Stromal cell of bone marrow (primary cell): ENCODE measurements around the gene CCDC73.
"Not testable (repeated sequence)": the region's sequence is repeated elsewhere in the genome, so short reads cannot be mapped to it uniquely, and the experiment has no call there.

Experiments
- DNase-seq: peaks from one replicate; pipeline ENCODE4 v3.0.0-alpha.2; 2012; ENCODE audit warnings: low read depth

CCDC73 gene

DNA sequence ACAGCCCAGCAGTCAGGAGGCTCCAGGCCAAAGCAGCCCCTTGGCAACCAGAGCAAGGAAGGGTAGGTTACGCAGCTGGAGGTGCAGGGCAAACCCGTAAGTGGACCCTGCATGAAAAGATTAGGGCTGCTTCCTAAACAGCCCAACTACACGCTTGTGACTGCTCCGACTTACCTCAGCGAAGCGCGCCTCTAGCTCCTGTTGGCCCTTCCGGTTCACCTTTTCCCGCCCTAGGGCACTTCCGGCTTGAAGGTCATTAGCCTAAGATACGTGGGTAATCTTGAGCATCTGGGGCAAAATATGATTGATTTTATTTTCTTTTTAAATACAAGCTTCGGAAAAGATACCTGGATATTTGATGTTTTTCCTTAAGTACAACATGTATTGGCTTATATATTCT is at the start of gene CCDC73:
Gene CCDC73, minus strand, starts transcription at position 224 of the 400 bp plus-strand sequence. CDS start 34,419 bp downstream, outside the sequence.
- DNase-seq: no peak

DNA sequence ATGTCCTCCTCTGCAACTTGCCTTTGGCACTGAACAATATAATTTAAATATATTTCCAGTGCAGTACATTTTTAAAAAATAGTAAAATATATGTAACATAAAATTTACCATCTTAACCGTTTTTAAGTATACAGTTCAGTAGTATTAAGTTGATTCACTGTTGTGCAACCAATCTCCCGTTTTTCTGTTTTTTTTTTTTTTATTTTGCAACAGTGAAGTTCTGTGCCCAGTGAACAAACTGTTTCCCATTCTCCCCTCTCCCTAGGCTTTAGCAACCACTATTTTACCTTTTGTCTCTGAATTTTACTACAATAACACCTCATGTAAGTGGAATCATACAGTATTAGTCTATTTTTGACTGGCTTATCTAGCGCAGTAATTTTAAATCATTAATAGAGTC is 49.1 kb upstream of the CCDC73 start:
- no peak for DNase-seq

GRCh38 chr11:32840587-32840986 is 46.1 kb upstream of the CCDC73 start:
- no peak for DNase-seq

- no peak for DNase-seq
Measured at GRCh38 chr11:32839308-32839707, 44.8 kb upstream of the CCDC73 start.

GRCh38 chr11:32838505-32839274 is 44.2 kb upstream of the CCDC73 start:
- DNase-seq: no peak

DNA sequence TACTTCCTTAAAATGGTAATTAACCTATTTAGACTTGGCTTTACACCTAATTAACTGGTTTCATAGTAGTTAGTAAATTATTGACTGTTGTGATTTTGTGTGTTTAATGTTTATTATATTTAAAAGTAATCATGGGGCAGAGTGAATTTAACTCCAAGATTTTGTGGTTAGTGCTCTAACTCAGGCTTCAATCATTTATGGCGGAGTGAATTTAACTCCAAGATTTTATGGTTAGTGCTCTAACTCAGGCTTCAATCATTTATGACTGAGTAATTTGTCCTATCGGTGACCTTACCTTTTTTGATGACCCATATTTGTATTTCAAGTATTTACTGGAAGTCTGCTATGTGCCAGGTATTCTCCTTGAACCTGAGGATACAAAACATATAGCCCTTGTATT is 42.5 kb upstream of the CCDC73 start:
- no peak for DNase-seq

DNA sequence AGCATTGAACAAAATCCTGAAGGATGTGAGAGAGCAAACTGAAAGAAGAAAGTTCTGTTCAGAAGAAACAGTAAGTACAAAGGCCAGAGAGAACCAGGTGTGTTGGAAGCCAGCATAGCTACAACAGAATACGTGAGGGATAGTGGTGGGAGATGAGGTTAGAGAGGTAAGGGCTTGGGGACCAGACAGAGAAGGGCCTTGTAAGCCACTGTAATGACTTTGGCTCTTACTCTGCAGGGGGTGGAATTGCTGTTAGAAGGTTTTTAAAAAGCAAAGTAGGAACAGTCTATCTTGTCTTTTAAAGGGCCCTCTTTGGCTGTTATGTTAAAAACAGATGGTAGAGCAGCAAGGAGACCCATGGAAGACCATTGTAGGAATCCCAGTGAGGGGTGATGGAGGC is 39.5 kb upstream of the CCDC73 start:
- no peak for DNase-seq

DNA sequence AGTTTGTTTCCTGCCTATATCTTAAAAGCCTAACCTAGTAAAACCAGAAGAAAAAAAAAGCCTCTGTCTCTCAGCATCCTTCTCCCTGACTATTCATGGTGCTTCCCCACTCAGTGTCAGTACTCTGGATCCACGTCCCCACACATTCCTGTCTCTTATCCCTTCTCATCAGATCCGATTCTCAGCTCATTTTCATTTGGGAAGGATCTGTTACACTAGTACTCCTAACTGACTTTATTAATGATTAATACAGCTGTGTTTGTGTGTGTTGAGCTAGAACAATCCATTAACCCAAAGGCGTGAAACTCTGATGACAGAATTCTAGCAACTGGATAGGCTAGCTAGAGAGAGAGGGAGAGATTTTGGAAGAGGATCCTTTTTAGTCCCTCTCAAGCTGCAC is 36.8 kb upstream of the CCDC73 start:
- DNase-seq: no peak

DNA sequence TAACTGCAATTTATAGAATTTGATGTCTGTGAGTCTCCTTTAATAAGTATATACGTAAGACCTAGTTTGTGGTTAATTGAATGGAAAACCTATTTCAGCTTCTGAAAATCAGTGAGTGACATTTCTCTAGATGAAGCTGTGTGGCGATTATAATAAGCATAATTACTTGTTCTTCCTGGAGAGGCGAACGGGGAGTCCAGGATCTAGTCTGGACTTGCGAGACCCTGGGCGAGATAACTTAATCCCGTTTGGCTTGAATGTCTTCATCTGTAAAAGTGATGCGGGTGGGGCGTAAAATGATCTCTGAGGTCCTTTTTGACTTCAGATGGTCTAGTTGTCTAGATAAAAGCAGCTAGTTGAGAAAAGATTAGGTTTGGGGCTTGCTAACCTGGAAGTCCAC is 36.3 kb upstream of the CCDC73 start:
- no peak for DNase-seq

DNA sequence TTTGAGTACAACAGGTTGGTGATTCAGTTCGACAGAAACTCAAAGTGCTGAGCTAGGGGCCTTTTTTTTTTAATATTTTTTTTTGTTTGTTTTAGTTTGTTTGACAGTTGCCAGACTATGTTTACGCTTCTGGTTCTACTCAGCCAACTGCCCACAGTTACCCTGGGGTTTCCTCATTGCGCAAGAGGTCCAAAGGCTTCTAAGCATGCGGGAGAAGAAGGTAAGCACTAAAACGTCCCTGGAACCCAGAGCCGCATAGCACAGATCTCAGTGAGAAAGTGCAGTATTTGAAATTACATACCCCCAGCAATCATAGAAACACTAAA is 35.9 kb upstream of the CCDC73 start:
- no peak for DNase-seq

DNA sequence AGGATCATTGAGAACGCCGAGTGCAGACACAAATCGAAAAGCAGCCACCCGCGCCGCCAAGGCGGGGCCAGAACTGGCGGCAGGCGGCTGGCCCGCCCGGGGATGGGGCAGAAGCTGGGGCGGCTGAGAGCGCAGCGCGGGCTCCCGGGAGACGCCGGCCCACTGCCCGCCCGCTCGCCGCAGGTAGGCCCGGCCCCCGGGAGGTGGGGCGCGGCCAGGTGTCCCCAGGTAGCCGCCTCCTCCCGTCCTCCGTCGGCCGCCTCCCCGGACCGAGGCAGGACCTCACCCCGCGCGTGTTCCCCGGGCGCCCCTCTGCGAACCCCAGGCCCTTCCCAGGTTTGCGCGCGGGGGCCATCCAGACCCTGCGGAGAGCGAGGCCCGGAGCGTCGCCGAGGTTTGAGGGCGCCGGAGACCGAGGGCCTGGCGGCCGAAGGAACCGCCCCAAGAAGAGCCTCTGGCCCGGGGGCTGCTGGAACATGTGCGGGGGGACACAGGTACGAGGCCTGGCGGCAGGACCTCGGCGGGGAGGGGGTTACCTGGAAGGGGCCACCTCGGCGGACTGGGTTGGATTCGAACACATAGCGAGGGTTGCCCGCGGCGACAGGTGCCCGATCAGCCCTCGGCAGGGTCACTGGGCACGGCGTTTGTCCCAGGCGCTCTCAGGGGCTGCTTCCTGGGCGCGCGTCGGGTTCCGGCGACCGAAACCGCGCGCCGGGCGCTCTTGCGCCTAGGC is 35.4 kb upstream of the CCDC73 start, which contains the start of gene PRRG4:
Gene PRRG4, plus strand, starts transcription at position 248 of the 733 bp plus-strand sequence. CDS start 603 bp downstream, outside the sequence.
- DNase-seq: no peak

DNA sequence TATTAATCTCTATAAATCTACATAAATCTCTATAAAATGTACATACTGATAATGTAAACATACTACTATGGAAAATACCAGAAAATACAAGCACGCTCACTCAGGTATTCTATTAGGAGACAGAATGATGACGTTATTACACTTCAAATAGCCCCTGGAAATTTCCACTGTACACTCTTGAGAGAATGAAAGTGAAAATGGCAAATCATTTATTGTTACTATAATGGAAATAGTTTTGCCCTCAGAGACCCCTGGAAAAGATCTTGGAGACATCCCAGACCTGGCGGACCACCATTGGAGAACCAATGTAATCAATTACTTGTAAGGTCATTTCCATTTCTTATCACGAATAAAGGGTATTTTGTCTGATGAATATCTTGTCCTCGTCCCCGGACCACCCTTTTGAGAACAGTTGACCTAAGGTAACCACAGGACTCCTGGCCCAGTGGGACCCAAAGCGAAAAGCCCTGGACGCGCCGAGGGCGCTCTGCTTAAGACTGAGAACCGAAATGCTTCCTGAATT is 34.8 kb upstream of the CCDC73 start:
- no peak for DNase-seq

DNA sequence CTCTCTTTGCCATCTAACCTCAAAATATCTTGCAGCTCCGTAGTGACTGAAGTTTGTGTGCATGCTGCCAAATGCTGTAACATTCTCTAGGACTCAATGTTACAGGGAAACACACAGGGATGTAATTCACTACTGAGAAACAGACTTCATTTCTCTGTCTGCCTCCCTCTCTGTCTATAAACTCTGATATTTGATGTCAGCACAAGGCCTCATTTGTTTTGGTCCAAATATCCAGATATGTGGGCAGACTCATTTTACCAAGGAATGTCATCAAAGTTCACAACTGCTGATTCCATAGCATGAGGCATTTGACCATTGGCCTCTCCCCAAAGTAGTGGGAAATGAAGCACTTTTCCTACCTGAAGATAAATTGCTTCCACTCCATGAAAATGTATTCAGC is 32.8 kb upstream of the CCDC73 start:
- DNase-seq: no peak

DNA sequence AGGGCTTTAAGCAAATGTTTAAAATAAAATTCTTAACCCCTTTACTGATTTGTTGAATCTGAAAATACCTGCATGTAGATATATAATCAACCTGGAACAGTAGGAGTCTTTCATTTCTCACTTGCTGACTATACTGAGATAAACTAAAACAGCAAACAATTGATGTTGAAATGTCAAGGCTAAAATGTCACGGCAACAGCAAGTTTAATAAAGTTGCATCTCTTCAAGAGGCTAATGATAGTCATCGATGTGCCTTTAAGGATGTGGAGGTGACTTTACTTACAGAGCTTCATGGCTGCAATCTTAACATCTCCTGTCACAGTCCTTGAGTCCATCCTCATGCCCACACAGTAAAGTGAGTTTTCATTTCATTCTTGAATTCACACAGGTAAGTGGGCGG is 31.7 kb upstream of the CCDC73 start:
- no peak for DNase-seq

- DNase-seq: not testable (repeated sequence)
Measured at GRCh38 chr11:32823617-32824016, 29.2 kb upstream of the CCDC73 start.

DNA sequence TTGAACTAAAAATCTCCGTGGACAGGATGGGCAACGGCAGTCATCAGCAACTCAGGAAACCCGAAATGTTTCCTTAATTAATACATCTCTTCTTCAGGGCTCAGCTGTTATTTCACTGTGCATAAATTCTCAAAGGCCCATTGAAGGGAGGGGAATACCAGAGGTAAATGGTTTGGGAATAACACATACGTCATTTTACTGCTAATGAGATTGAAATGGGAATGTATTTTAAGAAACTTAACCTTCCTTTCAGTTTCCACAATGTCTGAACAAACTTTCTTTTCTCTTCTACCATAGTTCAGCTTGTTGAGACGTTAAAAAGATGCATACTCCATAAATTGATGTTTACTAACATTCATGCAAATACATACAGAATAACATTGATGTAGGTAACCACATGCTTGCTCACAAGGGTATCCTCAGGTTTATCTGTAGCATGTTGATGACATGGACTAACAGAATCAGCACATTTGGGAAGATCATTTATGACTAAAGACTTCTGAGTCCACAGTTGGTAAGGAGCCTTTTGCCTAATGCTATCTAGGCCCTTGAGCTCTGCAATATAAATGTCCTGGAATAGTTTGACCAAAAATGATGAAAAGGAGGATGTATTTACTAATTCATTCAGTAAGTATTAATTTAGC is 27.6 kb upstream of the CCDC73 start:
- no peak for DNase-seq

DNA sequence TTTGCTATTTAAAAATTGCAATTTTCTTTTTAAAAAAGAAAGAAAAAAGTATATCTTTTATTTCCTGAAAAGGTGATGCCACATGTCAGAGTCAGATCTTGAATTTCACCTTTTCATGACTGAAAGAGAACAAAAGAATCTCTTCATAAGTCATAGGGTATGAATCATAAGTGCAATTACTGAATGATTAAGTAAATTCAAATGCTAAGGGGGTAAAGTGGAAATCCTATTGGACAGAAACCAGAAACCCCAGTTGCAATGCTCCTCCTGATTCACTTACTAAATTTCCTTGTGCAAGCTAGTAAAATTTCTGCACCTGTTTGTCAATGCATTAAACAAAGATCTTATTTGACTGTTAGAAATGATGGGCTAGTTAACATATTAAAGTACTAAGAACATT is 27.1 kb upstream of the CCDC73 start:
- DNase-seq: no peak

DNA sequence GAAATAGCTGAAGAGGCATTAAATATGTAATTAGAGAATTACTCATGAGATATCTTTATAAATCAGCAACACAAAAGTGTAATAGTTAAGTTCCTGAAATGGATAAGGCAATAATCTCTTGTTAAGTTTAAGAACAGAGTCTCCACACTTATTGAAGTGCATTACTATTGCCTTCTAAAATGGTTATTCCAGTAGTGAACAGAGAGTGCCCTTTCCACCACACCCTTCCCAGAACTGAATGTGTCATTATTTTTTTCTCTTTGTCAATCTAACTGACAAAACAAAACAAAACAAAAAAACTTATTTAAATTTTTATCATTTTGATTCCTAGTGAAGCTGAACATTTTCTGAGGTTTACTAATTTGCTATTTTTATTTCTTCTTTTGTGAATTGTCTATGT is 26.0 kb upstream of the CCDC73 start:
- DNase-seq: no peak

GRCh38 chr11:32819187-32819586 is 24.7 kb upstream of the CCDC73 start:
- no peak for DNase-seq

GRCh38 chr11:32817852-32818183 is 23.4 kb upstream of the CCDC73 start:
- no peak for DNase-seq

DNA sequence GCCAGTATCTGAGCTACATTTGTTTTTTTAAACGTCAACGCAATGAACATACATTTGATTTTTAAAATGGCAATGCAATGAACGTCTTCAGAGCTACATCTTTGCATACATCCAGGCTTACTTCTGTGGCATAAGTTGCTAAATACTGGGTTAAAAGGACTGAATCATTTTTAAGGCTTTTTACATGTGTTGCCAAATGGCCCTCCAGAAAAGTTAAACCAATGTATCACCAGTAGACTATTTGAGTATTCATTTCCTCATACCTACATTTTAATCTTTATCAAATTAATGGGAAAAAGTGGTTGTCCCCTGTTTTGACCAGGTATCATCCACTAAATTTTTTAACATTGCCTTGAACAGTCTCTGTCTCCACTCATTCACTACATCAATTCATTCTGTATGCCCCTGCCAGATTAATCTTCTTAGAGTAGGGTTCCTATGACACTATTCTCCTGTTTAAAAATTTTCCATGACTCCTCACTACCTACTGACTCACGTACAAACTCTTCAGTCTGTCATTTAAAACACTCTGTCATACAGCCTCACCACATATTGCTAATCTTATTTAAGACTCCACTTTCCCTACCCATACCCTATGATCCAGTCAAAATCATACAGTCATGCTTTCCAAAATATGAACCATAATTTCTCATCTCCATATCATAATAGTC is 22.9 kb upstream of the CCDC73 start:
- peak; percentile 47 for DNase-seq

- DNase-seq: peak; percentile 60
Measured at GRCh38 chr11:32809313-32809712, 14.9 kb upstream of the CCDC73 start.
